HEK293 (cell line): ENCODE results near the gene CLCF1.

Experiments used
- CTCF ChIP-seq: fragments of 450-650 bp; formaldehyde crosslinking; IDR thresholded peaks from 2 replicates; pipeline ENCODE4 v1.5.1; 2016; ENCODE audit warnings: missing biosample characterization, missing genetic modification characterization
- GLI2 ChIP-seq: fragments of 450-650 bp; formaldehyde crosslinking; IDR thresholded peaks from 2 replicates; pipeline ENCODE4; 2017; ENCODE audit warnings: missing biosample characterization, missing genetic modification characterization, low read depth, borderline replicate concordance
- HOXD13 ChIP-seq: sonication (generic); formaldehyde crosslinking; IDR thresholded peaks from 2 replicates; pipeline ENCODE4 v1.8.0; 2022; ENCODE audit warnings: missing genetic modification reagents, borderline replicate concordance
- PRDM4 ChIP-seq: fragments of 450-650 bp; formaldehyde crosslinking; IDR thresholded peaks from 2 replicates; pipeline ENCODE4 v1.5.1; 2017; ENCODE audit warnings: missing biosample characterization, missing genetic modification characterization
- REST ChIP-seq: fragments of 450-650 bp; formaldehyde crosslinking; IDR thresholded peaks from 2 replicates; pipeline ENCODE4 v1.5.1; 2016; ENCODE audit warnings: missing biosample characterization, missing genetic modification characterization
- ZBTB11 ChIP-seq: fragments of 450-650 bp; formaldehyde crosslinking; conservative IDR thresholded peaks from 2 replicates; pipeline ENCODE4 v1.5.1; 2016; ENCODE audit warnings: low read depth, missing biosample characterization, missing genetic modification characterization
- ZNF138 ChIP-seq: fragments of 450-650 bp; formaldehyde crosslinking; IDR thresholded peaks from 2 replicates; pipeline ENCODE4 v1.5.1; 2016; ENCODE audit warnings: missing biosample characterization, missing genetic modification characterization, borderline replicate concordance
- ZNF23 ChIP-seq: fragments of 450-650 bp; formaldehyde crosslinking; IDR thresholded peaks from 2 replicates; pipeline ENCODE4 v1.5.1; 2016; ENCODE audit warnings: missing biosample characterization, missing genetic modification characterization, borderline replicate concordance
- ZNF585B ChIP-seq: fragments of 450-650 bp; formaldehyde crosslinking; IDR thresholded peaks from 2 replicates; pipeline ENCODE4 v1.5.1; 2016; ENCODE audit warnings: missing biosample characterization, missing genetic modification characterization
- ZNF629 ChIP-seq: fragments of 450-650 bp; formaldehyde crosslinking; IDR thresholded peaks from 2 replicates; pipeline ENCODE4 v1.5.1; 2017; ENCODE audit warnings: missing biosample characterization, missing genetic modification characterization
- ZXDB ChIP-seq: fragments of 450-650 bp; formaldehyde crosslinking; IDR thresholded peaks from 2 replicates; pipeline ENCODE4 v1.5.1; 2016; ENCODE audit warnings: missing biosample characterization, missing genetic modification characterization

- no peak for TF ChIP-seq CTCF (tag by site-specific recombination)
- TF ChIP-seq REST (tag by site-specific recombination): no peak
- TF ChIP-seq ZNF629 (tag by site-specific recombination): no peak
- TF ChIP-seq ZBTB11 (tag by site-specific recombination): no peak
- TF ChIP-seq PRDM4 (tag by site-specific recombination): no peak
- no peak for TF ChIP-seq GLI2 (tag by site-specific recombination)
- TF ChIP-seq ZNF138 (tag by site-specific recombination): no peak
- TF ChIP-seq ZNF585B (tag by site-specific recombination): no peak
- TF ChIP-seq ZXDB: no peak
- TF ChIP-seq HOXD13 (CRISPR knock-in tag): no peak
- TF ChIP-seq ZNF23 (tag by site-specific recombination): no peak
Measured at GRCh38 chr11:67420646-67421429, 47.4 kb upstream of the CLCF1 start.
